ENCODE results near the gene TNS4.
"Not testable (repeated sequence)": the region's sequence is repeated elsewhere in the genome, so short reads cannot be mapped to it uniquely, and the experiment has no call there.

- TF ChIP-seq, protein P1, sequence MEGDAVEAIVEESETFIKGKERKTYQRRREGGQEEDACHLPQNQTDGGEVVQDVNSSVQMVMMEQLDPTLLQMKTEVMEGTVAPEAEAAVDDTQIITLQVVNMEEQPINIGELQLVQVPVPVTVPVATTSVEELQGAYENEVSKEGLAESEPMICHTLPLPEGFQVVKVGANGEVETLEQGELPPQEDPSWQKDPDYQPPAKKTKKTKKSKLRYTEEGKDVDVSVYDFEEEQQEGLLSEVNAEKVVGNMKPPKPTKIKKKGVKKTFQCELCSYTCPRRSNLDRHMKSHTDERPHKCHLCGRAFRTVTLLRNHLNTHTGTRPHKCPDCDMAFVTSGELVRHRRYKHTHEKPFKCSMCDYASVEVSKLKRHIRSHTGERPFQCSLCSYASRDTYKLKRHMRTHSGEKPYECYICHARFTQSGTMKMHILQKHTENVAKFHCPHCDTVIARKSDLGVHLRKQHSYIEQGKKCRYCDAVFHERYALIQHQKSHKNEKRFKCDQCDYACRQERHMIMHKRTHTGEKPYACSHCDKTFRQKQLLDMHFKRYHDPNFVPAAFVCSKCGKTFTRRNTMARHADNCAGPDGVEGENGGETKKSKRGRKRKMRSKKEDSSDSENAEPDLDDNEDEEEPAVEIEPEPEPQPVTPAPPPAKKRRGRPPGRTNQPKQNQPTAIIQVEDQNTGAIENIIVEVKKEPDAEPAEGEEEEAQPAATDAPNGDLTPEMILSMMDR (conservative IDR thresholded peaks at IDR 0.05 in 1 of 2, IDR thresholded peaks at IDR 0.05 in 1 of 2; ENCODE audit: low read depth in 1 of 2, low read length in 2 of 2): not testable (repeated sequence)
- not testable (repeated sequence) for TF ChIP-seq EZH2 (IDR thresholded peaks at IDR 0.05; ENCODE audit: low read length, missing control alignments)
These were observed 45.1 kb upstream of the TNS4 start for GRCh38 chr17:40546497-40546896.

Measured in fibroblast of lung (primary cell).